ENCODE measurements around the gene RAP2C.

DNA sequence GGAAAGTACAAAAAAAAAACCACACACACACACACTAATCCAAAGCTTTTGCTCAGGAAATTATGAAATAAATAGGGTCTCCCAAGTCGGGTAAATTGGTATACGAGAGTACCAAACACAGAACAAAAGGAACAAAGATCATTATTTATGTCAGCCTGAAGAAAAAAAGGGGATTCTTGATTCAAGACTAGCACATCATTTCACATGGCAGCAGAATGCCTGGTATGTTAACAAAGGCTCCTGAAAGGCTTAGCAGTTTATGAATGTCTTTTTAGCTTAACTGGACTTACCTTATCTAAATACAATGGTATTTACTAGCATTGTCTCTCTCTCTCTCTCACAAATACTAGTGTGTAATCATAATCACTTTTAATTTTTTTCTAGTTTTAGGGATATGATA is 11.3 kb downstream of the RAP2C start:
- TF ChIP-seq CTCF (IDR thresholded peaks at IDR 0.05) (no peak), POLR2A (IDR thresholded peaks at IDR 0.05) (no peak)

All from testis (tissue), 2 donors.